Measurements from ENCODE around the gene VPS35L. TPM values are rescaled to one million over a fixed set of nuclear protein-coding genes. Genes with fewer than 3 reads are reported as not detected.
A peak's percentile ranks its signal among the peaks of the same experiment; 100 is the strongest.

The VPS35L gene
- total and polyA plus RNA-seq, 2 experiments from 2014 or later, result 47.5 to 52.8 TPM

- Histone ChIP-seq H2AFZ (no peak overlapping the region), H3K4me1 (ENCODE audit: insufficient read depth) (peaks cover 3% of the 10 kb centered on the region), H4K20me1 (ENCODE audit: insufficient read depth, poor library complexity, severe bottlenecking) (no peaks in the 10 kb centered on the region), H3K36me3 (replicated peaks; ENCODE audit: insufficient read depth, low read depth) (no peaks in the 10 kb centered on the region), H3K27ac (no peak overlapping the region), H3K79me2 (no peaks in the 10 kb centered on the region), H3K9me2 (replicated peaks; ENCODE audit: insufficient read depth) (no peaks in the 10 kb centered on the region), H3K9me3 (ENCODE audit: low read depth) (no peaks in the 10 kb centered on the region), H3K4me3 (no peak overlapping the region), H3K4me2 (no peak overlapping the region), H3K27me3 (no peaks in the 10 kb centered on the region)
- no peak for DNase-seq (ENCODE audit: low spot score)
- no peak for TF ChIP-seq CTCF (IDR thresholded peaks at IDR 0.05; ENCODE audit: poor library complexity)
- TF ChIP-seq EZH2phosphoT487 (IDR thresholded peaks at IDR 0.05; ENCODE audit: low read depth, severe bottlenecking, unreplicated experiment), result no peak
- TF ChIP-seq EZH2 (IDR thresholded peaks at IDR 0.05; ENCODE audit: borderline replicate concordance), result no peak
- 94% methylated on average over 14 of the region's 14 CpGs for WGBS (ENCODE audit: low lambda C conversion rate, missing lambda C conversion rate)
Measured at GRCh38 chr16:19691161-19691711, 135.7 kb downstream of the VPS35L start.

- Histone ChIP-seq H3K4me3 (no peak overlapping the region), H3K36me3 (replicated peaks; ENCODE audit: insufficient read depth, low read depth) (no peaks in the 10 kb centered on the region), H3K9me2 (replicated peaks; ENCODE audit: insufficient read depth) (no peaks in the 10 kb centered on the region), H3K27ac (no peak overlapping the region), H3K4me2 (no peak overlapping the region), H4K20me1 (ENCODE audit: insufficient read depth, poor library complexity, severe bottlenecking) (no peaks in the 10 kb centered on the region), H3K4me1 (ENCODE audit: insufficient read depth) (peaks cover 9% of the 10 kb centered on the region), H3K9me3 (ENCODE audit: low read depth) (no peaks in the 10 kb centered on the region), H3K27me3 (no peaks in the 10 kb centered on the region), H3K79me2 (peaks cover 6% of the 10 kb centered on the region), H2AFZ (no peak overlapping the region)
- WGBS (ENCODE audit: low lambda C conversion rate, missing lambda C conversion rate), result 95% methylated on average over 8 of the region's 8 CpGs
- no peak for DNase-seq (ENCODE audit: low spot score)
- TF ChIP-seq EZH2phosphoT487 (IDR thresholded peaks at IDR 0.05; ENCODE audit: low read depth, severe bottlenecking, unreplicated experiment) (no peak), CTCF (IDR thresholded peaks at IDR 0.05; ENCODE audit: poor library complexity) (no peak), EZH2 (IDR thresholded peaks at IDR 0.05; ENCODE audit: borderline replicate concordance) (no peak)
Measured at GRCh38 chr16:19694989-19695388, 139.5 kb downstream of the VPS35L start.

- peak; percentile 63 for DNase-seq (ENCODE audit: low spot score)
- Histone ChIP-seq H2AFZ (no peak overlapping the region), H3K4me2 (no peak overlapping the region), H3K27me3 (no peaks in the 10 kb centered on the region), H3K9me2 (replicated peaks; ENCODE audit: insufficient read depth) (no peaks in the 10 kb centered on the region), H3K4me3 (no peak overlapping the region), H3K79me2 (peaks cover 6% of the 10 kb centered on the region), H3K9me3 (ENCODE audit: low read depth) (no peaks in the 10 kb centered on the region), H3K4me1 (ENCODE audit: insufficient read depth) (peaks cover 17% of the 10 kb centered on the region), H3K27ac (peak overlapping the region; percentile 28), H3K36me3 (replicated peaks; ENCODE audit: insufficient read depth, low read depth) (no peaks in the 10 kb centered on the region), H4K20me1 (ENCODE audit: insufficient read depth, poor library complexity, severe bottlenecking) (no peaks in the 10 kb centered on the region)
- TF ChIP-seq EZH2phosphoT487 (IDR thresholded peaks at IDR 0.05; ENCODE audit: low read depth, severe bottlenecking, unreplicated experiment) (no peak), CTCF (IDR thresholded peaks at IDR 0.05; ENCODE audit: poor library complexity) (no peak), EZH2 (IDR thresholded peaks at IDR 0.05; ENCODE audit: borderline replicate concordance) (no peak)
- WGBS (ENCODE audit: low lambda C conversion rate, missing lambda C conversion rate), result 48% methylated on average over 10 of the region's 10 CpGs
Measured at GRCh38 chr16:19696328-19696727, 140.8 kb downstream of the VPS35L start.

All from hepatocyte (in vitro differentiated cells).